ENCODE measurements around the gene PPID.
"Not testable (repeated sequence)": the region's sequence is repeated elsewhere in the genome, so short reads cannot be mapped to it uniquely, and the experiment has no call there.

Gene PPID

DNA sequence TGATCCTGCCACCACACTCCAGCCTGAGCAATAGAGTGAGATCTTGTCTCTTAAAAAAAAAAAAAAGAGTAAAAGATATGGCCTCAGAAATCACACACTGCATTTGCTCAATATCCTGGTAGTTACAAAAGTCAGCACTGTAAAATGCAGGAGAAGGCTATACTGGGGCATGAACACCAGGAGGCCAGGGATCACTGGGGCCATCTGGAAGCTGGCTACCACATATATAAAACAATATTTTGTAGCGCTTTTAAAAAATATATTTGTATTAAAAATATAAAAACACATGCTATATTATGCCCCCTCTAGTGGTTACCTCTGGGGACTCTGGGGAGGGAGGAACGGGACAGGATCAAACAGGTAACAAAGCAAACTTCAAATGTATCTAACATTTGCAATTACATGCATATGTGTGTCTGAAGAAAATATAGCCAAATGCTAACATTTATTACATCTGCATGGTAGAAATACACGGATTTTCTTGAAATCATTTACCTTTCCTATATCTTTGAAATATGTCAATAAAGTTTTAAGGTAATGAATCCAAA is 55.5 kb downstream of the PPID start:
- DNase-seq (ENCODE audit: low read depth, low spot score), result no peak

DNA sequence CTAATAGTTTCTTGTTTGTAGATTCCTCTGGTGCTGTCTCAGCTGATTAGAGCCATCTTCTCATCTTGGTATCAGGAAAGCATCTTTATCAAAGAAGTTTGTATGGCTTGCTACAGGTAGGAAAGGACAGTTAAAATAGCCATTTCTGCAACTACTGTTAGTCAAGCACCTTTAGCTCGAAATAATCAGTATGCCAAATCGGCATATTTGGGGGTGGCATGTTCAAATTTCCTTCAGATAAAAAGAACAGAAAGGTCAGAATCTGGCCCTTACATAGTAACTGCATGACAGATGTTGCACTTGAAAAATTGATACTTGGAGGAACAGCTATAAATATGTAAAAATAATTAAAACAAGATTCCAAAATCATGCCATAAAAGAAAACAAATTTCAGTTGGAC is 56.3 kb downstream of the PPID start:
- DNase-seq (ENCODE audit: low read depth, low spot score), result no peak

- DNase-seq (ENCODE audit: low read depth, low spot score), result no peak
Observed at GRCh38 chr4:158664806-158665205, 58.4 kb downstream of the PPID start.

GRCh38 chr4:158663707-158664625 is 59.2 kb downstream of the PPID start:
- not testable (repeated sequence) for DNase-seq (ENCODE audit: low read depth, low spot score)

GRCh38 chr4:158663255-158663654 is 59.9 kb downstream of the PPID start:
- DNase-seq (ENCODE audit: low read depth, low spot score), result not testable (repeated sequence)
